Astrocyte (in vitro differentiated cells and primary cell): ENCODE results near the gene MINDY3. TPM values are rescaled to one million over a fixed set of nuclear protein-coding genes. Genes with fewer than 3 reads are reported as not detected.

Experiments used
- DNase-seq: peaks from one replicate; pipeline ENCODE4 v3.0.0-alpha.2; 2010; ENCODE audit warnings: low read depth
- FAIRE-seq: peaks from 2 replicates; lab custom pipeline; 2011; peaks lifted over from hg19 to GRCh38; lab: Jason Lieb, UNC
- H2AFZ ChIP-seq: 2 replicates; pipeline ENCODE4 v1.6.0; 2012; ENCODE audit warnings: low read depth, low read length, inconsistent platforms
- H3K27ac ChIP-seq: 2 replicates; pipeline ENCODE4 v1.5.1; 2011; ENCODE audit warnings: low read depth, low read length, inconsistent platforms
- H3K27me3 ChIP-seq: 2 replicates; pipeline ENCODE4 v1.6.0; 2011; ENCODE audit warnings: low read length, inconsistent platforms; ENCODE audit not compliant: insufficient read depth
- H3K36me3 ChIP-seq: 2 replicates; pipeline ENCODE4 v1.5.1; 2011; ENCODE audit warnings: low read length, inconsistent platforms; ENCODE audit not compliant: insufficient read depth
- H3K4me1 ChIP-seq: 2 replicates; pipeline ENCODE4 v1.5.1; 2011; ENCODE audit warnings: low read length, inconsistent platforms; ENCODE audit not compliant: insufficient read depth
- H3K4me2 ChIP-seq: 2 replicates; pipeline ENCODE4 v1.6.0; 2012; ENCODE audit warnings: low read length, inconsistent platforms
- H3K4me3 ChIP-seq: 2 replicates; pipeline ENCODE4 v1.5.1; 2011; ENCODE audit warnings: low read depth, mild to moderate bottlenecking, low read length, inconsistent platforms; ENCODE audit not compliant: insufficient read depth
- H3K79me2 ChIP-seq: 2 replicates; pipeline ENCODE4 v1.6.0; 2012; ENCODE audit warnings: mild to moderate bottlenecking, low read length, inconsistent platforms; ENCODE audit not compliant: insufficient read depth
- H3K9ac ChIP-seq: 2 replicates; pipeline ENCODE4 v1.6.0; 2012; ENCODE audit warnings: mild to moderate bottlenecking, low read length, inconsistent platforms
- H3K9me3 ChIP-seq: 2 replicates; pipeline ENCODE4 v1.5.1; 2012; ENCODE audit warnings: low read depth, mild to moderate bottlenecking, low read length, inconsistent platforms; ENCODE audit not compliant: insufficient read depth
- H4K20me1 ChIP-seq: 2 replicates; pipeline ENCODE4 v1.6.0; 2012; ENCODE audit warnings: low read length, inconsistent platforms; ENCODE audit not compliant: insufficient read depth
- H3K27ac Mint-ChIP-seq: one replicate; pipeline ENCODE4 v1.8.0; 2021; ENCODE audit warnings: mild to moderate bottlenecking, mixed read lengths; ENCODE audit not compliant: unreplicated experiment
- H3K27me3 Mint-ChIP-seq: one replicate; pipeline ENCODE4 v1.8.0; 2021; ENCODE audit warnings: low read depth, mixed read lengths; ENCODE audit not compliant: unreplicated experiment
- H3K36me3 Mint-ChIP-seq: one replicate; pipeline ENCODE4 v1.8.0; 2021; ENCODE audit warnings: low read depth, mixed read lengths; ENCODE audit not compliant: unreplicated experiment
- H3K4me1 Mint-ChIP-seq: one replicate; pipeline ENCODE4 v1.8.0; 2021; ENCODE audit warnings: low read depth, mixed read lengths; ENCODE audit not compliant: unreplicated experiment
- H3K4me3 Mint-ChIP-seq: one replicate; pipeline ENCODE4 v1.8.0; 2021; ENCODE audit warnings: mild to moderate bottlenecking, moderate library complexity, mixed read lengths; ENCODE audit not compliant: unreplicated experiment
- H3K9me3 Mint-ChIP-seq: one replicate; pipeline ENCODE4 v1.8.0; 2021; ENCODE audit warnings: mild to moderate bottlenecking, mixed read lengths; ENCODE audit not compliant: unreplicated experiment
- EZH2 ChIP-seq: IDR thresholded peaks from 2 replicates; pipeline ENCODE4 v1.6.1; 2012; ENCODE audit warnings: mild to moderate bottlenecking, low read length, inconsistent platforms; ENCODE audit not compliant: insufficient read depth
- total RNA-seq: library from RNA; stranded (reverse); gene quantifications from 2 replicates; pipeline ENCODE4 v1.2.1, GENCODE V29; 2021
- TF ChIP-seq, protein P1 (sequence below): IDR thresholded peaks from 2 replicates; pipeline ENCODE4 v1.5.1; 2011; ENCODE audit warnings: low read depth, mild to moderate bottlenecking, inconsistent platforms, low read length, moderate library complexity; ENCODE audit not compliant: insufficient read depth

Gene MINDY3
- total RNA-seq, 1 donor from 2014 or later: 28.4 TPM

DNA sequence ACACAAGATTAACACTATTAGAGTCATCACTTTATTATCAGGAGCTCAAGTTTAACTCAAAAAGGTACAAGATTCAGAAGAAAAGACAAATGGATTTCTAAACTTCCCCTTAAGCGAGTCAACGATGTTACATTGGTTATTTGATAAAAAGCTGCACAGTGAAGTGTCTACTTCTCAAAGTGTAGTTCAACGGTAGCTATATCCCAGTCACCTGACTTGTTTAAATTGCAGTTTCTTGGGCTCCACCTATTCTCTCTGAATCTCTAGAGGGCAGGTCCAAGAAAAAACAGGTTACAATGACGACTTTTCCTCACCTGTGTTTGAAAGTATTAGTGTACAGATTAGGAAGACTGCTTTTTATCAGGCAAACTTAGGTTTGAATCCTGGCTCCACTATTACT lies 16.6 kb downstream of the MINDY3 start:
- no peaks in the 10 kb centered on the region for H3K36me3 Mint-ChIP-seq
- Histone ChIP-seq H3K4me2 (no peak overlapping the region), H3K27me3 (no peaks in the 10 kb centered on the region), H3K36me3 (no peaks in the 10 kb centered on the region), H3K4me1 (no peaks in the 10 kb centered on the region), H4K20me1 (peaks cover 16% of the 10 kb centered on the region), H2AFZ (no peak overlapping the region), H3K9me3 (no peaks in the 10 kb centered on the region), H3K79me2 (peaks cover 8% of the 10 kb centered on the region), H3K4me3 (no peak overlapping the region), H3K27ac (no peak overlapping the region), H3K9ac (no peak overlapping the region)
- no peaks in the 10 kb centered on the region for H3K4me1 Mint-ChIP-seq
- no peak for TF ChIP-seq EZH2
- TF ChIP-seq, protein P1, sequence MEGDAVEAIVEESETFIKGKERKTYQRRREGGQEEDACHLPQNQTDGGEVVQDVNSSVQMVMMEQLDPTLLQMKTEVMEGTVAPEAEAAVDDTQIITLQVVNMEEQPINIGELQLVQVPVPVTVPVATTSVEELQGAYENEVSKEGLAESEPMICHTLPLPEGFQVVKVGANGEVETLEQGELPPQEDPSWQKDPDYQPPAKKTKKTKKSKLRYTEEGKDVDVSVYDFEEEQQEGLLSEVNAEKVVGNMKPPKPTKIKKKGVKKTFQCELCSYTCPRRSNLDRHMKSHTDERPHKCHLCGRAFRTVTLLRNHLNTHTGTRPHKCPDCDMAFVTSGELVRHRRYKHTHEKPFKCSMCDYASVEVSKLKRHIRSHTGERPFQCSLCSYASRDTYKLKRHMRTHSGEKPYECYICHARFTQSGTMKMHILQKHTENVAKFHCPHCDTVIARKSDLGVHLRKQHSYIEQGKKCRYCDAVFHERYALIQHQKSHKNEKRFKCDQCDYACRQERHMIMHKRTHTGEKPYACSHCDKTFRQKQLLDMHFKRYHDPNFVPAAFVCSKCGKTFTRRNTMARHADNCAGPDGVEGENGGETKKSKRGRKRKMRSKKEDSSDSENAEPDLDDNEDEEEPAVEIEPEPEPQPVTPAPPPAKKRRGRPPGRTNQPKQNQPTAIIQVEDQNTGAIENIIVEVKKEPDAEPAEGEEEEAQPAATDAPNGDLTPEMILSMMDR: no peak
- H3K27ac Mint-ChIP-seq: no peak overlapping the region
- H3K9me3 Mint-ChIP-seq: no peaks in the 10 kb centered on the region
- no peak overlapping the region for H3K4me3 Mint-ChIP-seq
- DNase-seq (no peak), FAIRE-seq (no peak)
- no peaks in the 10 kb centered on the region for H3K27me3 Mint-ChIP-seq

DNA sequence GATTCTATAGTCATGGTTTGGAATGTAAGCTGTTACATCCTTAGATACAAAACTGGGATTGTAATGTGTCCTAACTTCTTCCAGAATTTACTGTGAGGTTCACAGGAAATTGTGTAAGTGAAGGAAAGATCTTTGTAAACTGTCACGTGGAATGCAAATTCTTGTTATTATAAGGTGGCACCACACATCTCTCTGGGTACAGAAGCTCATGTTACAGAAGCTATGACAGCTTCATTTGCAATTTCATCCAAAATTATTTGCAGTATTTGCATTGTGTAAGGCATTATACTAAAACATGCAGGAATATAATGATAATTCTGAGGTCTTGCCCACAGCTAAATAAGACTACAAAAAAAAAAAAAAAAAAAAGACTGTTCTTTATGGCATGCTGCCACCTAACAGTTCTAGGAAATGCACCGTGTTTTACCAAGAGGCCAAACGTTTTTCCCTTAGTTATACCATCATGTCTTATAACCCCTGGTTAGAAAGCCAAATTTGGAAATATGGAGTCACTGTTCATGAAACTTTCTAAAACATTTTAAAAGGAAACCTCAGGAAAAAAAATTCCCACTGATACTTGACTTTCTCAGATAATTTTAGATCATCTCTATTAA lies 17.6 kb downstream of the MINDY3 start:
- Histone ChIP-seq H3K9me3 (no peaks in the 10 kb centered on the region), H4K20me1 (peaks cover 14% of the 10 kb centered on the region), H2AFZ (no peak overlapping the region), H3K9ac (no peak overlapping the region), H3K79me2 (peaks cover 6% of the 10 kb centered on the region), H3K27me3 (no peaks in the 10 kb centered on the region), H3K4me2 (no peak overlapping the region), H3K4me1 (no peaks in the 10 kb centered on the region), H3K4me3 (no peak overlapping the region), H3K36me3 (no peaks in the 10 kb centered on the region), H3K27ac (no peak overlapping the region)
- FAIRE-seq (no peak), DNase-seq (no peak)
- H3K4me3 Mint-ChIP-seq: no peak overlapping the region
- no peaks in the 10 kb centered on the region for H3K36me3 Mint-ChIP-seq
- no peaks in the 10 kb centered on the region for H3K9me3 Mint-ChIP-seq
- H3K27ac Mint-ChIP-seq: no peak overlapping the region
- TF ChIP-seq, protein P1: no peak
- TF ChIP-seq EZH2: no peak
- no peaks in the 10 kb centered on the region for H3K4me1 Mint-ChIP-seq
- no peaks in the 10 kb centered on the region for H3K27me3 Mint-ChIP-seq

GRCh38 chr10:15841696-15842095 lies 18.6 kb downstream of the MINDY3 start:
- H3K4me3 ChIP-seq: no peak overlapping the region
- H3K4me2 ChIP-seq: no peak overlapping the region
- no peak for DNase-seq
- H4K20me1 ChIP-seq: peaks cover 14% of the 10 kb centered on the region
- TF ChIP-seq, protein P1: no peak
- no peak for TF ChIP-seq EZH2
- no peak overlapping the region for H3K9ac ChIP-seq
- FAIRE-seq: no peak
- no peak overlapping the region for H3K27ac Mint-ChIP-seq
- no peaks in the 10 kb centered on the region for H3K36me3 Mint-ChIP-seq
- H3K9me3 Mint-ChIP-seq: no peaks in the 10 kb centered on the region
- H3K9me3 ChIP-seq: no peaks in the 10 kb centered on the region
- no peaks in the 10 kb centered on the region for H3K27me3 ChIP-seq
- H3K27ac ChIP-seq: no peak overlapping the region
- no peaks in the 10 kb centered on the region for H3K27me3 Mint-ChIP-seq
- H3K4me1 Mint-ChIP-seq: no peaks in the 10 kb centered on the region
- no peak overlapping the region for H2AFZ ChIP-seq
- H3K4me3 Mint-ChIP-seq: no peak overlapping the region
- H3K4me1 ChIP-seq: no peaks in the 10 kb centered on the region
- no peaks in the 10 kb centered on the region for H3K36me3 ChIP-seq
- peaks cover 6% of the 10 kb centered on the region for H3K79me2 ChIP-seq
